ENCODE measurements around the gene NIPBL. TPM values are rescaled to one million over a fixed set of nuclear protein-coding genes. Genes with fewer than 3 reads are reported as not detected.

The NIPBL gene
- total and polyA plus RNA-seq, 8 donors, result 8.2 to 100 (median 32.2) TPM

DNA sequence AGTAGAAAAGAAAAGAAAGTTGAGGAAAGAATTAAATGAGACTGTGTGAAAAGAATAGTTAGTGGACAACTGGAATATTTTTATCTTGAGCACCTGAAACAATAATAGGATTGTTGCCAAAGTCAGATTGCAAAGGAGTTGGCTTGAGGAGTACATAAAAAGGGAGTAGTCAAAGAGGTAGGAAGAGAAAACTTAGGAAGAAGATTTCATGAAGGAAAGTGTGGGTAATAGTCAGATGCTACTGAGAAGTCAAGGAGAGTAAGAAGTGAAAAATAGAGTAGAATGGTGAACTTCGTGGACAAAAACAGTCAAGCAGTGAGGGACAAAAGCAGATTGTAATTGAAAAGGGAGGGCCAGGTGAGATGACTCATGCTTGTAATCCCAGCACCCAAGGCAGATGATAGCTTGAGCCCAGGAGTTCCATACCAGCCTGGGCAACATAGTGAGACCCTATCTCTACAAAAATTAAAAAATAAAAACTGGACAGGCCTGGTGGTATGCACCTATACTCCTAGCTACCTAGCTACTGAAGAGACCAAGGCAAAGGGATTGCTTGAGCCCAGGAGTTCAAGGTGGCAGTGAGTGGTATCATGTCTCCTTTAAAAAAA lies 178.9 kb downstream of the NIPBL start:
- intact Hi-C loops (cut with DNase I; ENCODE audit: low total_unique reads), result no loop called here
- H3K4me3 ChIP-seq, result no peak overlapping the region
- H3K27ac ChIP-seq, result no peak overlapping the region
- no peaks in the 10 kb centered on the region for H3K9me3 ChIP-seq
- H3K4me1 ChIP-seq, result no peaks in the 10 kb centered on the region
- DNase-seq, result no peak
- H3K27me3 ChIP-seq, result no peaks in the 10 kb centered on the region
- 86 to 97% (median 90%) methylated on average over 1 of the region's 1 CpG for WGBS, 5 donors
- peaks cover 38 to 91% (median 86%) of the 10 kb centered on the region in 4 donors for H3K36me3 ChIP-seq
- TF ChIP-seq POLR2AphosphoS5 (IDR thresholded peaks at IDR 0.05) (no peak), POLR2A (IDR thresholded peaks at IDR 0.05) (no peak), EP300 (IDR thresholded peaks at IDR 0.05) (no peak)
- TF ChIP-seq, protein P1, sequence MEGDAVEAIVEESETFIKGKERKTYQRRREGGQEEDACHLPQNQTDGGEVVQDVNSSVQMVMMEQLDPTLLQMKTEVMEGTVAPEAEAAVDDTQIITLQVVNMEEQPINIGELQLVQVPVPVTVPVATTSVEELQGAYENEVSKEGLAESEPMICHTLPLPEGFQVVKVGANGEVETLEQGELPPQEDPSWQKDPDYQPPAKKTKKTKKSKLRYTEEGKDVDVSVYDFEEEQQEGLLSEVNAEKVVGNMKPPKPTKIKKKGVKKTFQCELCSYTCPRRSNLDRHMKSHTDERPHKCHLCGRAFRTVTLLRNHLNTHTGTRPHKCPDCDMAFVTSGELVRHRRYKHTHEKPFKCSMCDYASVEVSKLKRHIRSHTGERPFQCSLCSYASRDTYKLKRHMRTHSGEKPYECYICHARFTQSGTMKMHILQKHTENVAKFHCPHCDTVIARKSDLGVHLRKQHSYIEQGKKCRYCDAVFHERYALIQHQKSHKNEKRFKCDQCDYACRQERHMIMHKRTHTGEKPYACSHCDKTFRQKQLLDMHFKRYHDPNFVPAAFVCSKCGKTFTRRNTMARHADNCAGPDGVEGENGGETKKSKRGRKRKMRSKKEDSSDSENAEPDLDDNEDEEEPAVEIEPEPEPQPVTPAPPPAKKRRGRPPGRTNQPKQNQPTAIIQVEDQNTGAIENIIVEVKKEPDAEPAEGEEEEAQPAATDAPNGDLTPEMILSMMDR (IDR thresholded peaks at IDR 0.05), result no peak

GRCh38 chr5:37056762-37057161 lies 180.2 kb downstream of the NIPBL start:
- TF ChIP-seq EP300 (IDR thresholded peaks at IDR 0.05) (no peak), POLR2A (IDR thresholded peaks at IDR 0.05) (no peak), POLR2AphosphoS5 (IDR thresholded peaks at IDR 0.05) (no peak)
- TF ChIP-seq, protein P1 (IDR thresholded peaks at IDR 0.05), result no peak
- no peaks in the 10 kb centered on the region for H3K9me3 ChIP-seq
- DNase-seq, result no peak
- H3K27ac ChIP-seq, result no peak overlapping the region
- peaks cover 51 to 91% (median 86%) of the 10 kb centered on the region in 4 donors for H3K36me3 ChIP-seq
- no peaks in the 10 kb centered on the region for H3K27me3 ChIP-seq
- intact Hi-C loops (cut with DNase I; ENCODE audit: low total_unique reads), result no loop called here
- no peaks in the 10 kb centered on the region for H3K4me1 ChIP-seq
- H3K4me3 ChIP-seq, result no peak overlapping the region
- WGBS, 5 donors, result 76 to 85% (median 79%) methylated on average over 2 of the region's 2 CpGs

- H3K27me3 ChIP-seq, result no peaks in the 10 kb centered on the region
Measured at GRCh38 chr5:37060030-37060429, 183.5 kb downstream of the NIPBL start.

DNA sequence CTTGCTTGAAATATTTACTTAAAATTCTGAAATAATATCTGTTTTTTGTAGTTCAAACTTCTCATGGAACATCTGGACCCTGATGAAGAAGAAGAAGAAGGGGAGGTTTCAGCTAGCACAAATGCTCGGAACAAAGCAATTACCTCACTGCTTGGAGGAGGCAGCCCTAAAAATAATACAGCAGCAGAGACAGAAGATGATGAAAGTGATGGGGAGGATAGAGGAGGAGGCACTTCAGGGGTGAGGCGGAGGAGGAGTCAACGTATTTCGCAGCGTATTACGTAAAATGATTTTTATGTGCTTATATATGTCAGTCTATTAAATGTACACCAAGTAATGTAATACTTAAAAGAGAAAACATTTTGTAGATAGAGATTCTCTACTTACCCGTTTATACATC lies 187.2 kb downstream of the NIPBL start:
- H3K4me1 ChIP-seq, result no peaks in the 10 kb centered on the region
- peaks cover 42 to 78% (median 75%) of the 10 kb centered on the region in 4 donors for H3K36me3 ChIP-seq
- intact Hi-C loops (cut with DNase I; ENCODE audit: low total_unique reads), result no loop called here
- no peaks in the 10 kb centered on the region for H3K9me3 ChIP-seq
- no peak overlapping the region for H3K4me3 ChIP-seq
- no peak overlapping the region for H3K27ac ChIP-seq
- H3K27me3 ChIP-seq, result no peaks in the 10 kb centered on the region
- DNase-seq, result no peak
- 96 to 99% (median 97%) methylated on average over 7 of the region's 7 CpGs for WGBS, 5 donors
- TF ChIP-seq, protein P1 (IDR thresholded peaks at IDR 0.05), result no peak
- TF ChIP-seq POLR2A (IDR thresholded peaks at IDR 0.05), result no peak

More at GRCh38 chr5:37060030-37060429, 183.5 kb downstream of the NIPBL start:
- H3K4me3 ChIP-seq, result no peak overlapping the region
- intact Hi-C loops (cut with DNase I; ENCODE audit: low total_unique reads), result no loop called here
- WGBS, 5 donors, result 83 to 100% (median 96%) methylated on average over 1 of the region's 1 CpG
- no peak for DNase-seq
- H3K4me1 ChIP-seq, result no peaks in the 10 kb centered on the region
- H3K27ac ChIP-seq, result no peak overlapping the region
- TF ChIP-seq POLR2A (IDR thresholded peaks at IDR 0.05) (no peak), POLR2AphosphoS5 (IDR thresholded peaks at IDR 0.05) (no peak), EP300 (IDR thresholded peaks at IDR 0.05) (no peak)
- TF ChIP-seq, protein P1 (IDR thresholded peaks at IDR 0.05), result no peak
- H3K9me3 ChIP-seq, result no peaks in the 10 kb centered on the region
- peaks cover 50 to 91% (median 85%) of the 10 kb centered on the region in 4 donors for H3K36me3 ChIP-seq
